Measurements from ENCODE around the gene UIMC1.
"Not testable (repeated sequence)": the region's sequence is repeated elsewhere in the genome, so short reads cannot be mapped to it uniquely, and the experiment has no call there.

GRCh38 chr5:177048531-177048930 lies 42.0 kb upstream of the UIMC1 start:
- not testable (repeated sequence) for TF ChIP-seq CTCF, EP300 (IDR thresholded peaks at IDR 0.05)

Data from tibial nerve (tissue), 4 donors.